ENCODE data around the gene MYOD1.

Gene MYOD1

DNA sequence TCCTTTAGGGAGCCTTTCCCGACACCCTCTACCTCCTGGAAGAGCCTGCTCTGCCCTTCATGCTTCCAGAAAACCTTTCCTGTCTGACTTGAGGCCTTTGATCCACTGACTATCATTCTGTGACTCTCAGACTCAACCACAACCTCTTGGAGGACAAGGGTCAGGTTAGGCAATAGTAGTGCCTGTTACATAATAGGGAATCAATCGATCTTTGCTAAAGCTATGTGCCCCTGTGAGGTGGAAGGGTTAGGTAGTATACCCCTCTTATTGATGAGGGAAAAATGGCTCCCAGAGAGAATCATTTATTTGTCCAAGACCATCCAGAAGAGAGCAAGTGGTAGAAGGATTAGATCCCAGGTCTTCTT lies 31.4 kb downstream of the MYOD1 start:
- no peak for DNase-seq (ENCODE audit: low read depth in 1 of 2, low spot score in 1 of 2)
- Histone ChIP-seq H3K27ac (replicated peaks) (no peak overlapping the region), H3K27me3 (ENCODE audit: insufficient read depth, poor library complexity, severe bottlenecking) (no peaks in the 10 kb centered on the region), H3K4me3 (replicated peaks; ENCODE audit: insufficient read depth, low read length) (no peak overlapping the region)
- TF ChIP-seq, protein P1, sequence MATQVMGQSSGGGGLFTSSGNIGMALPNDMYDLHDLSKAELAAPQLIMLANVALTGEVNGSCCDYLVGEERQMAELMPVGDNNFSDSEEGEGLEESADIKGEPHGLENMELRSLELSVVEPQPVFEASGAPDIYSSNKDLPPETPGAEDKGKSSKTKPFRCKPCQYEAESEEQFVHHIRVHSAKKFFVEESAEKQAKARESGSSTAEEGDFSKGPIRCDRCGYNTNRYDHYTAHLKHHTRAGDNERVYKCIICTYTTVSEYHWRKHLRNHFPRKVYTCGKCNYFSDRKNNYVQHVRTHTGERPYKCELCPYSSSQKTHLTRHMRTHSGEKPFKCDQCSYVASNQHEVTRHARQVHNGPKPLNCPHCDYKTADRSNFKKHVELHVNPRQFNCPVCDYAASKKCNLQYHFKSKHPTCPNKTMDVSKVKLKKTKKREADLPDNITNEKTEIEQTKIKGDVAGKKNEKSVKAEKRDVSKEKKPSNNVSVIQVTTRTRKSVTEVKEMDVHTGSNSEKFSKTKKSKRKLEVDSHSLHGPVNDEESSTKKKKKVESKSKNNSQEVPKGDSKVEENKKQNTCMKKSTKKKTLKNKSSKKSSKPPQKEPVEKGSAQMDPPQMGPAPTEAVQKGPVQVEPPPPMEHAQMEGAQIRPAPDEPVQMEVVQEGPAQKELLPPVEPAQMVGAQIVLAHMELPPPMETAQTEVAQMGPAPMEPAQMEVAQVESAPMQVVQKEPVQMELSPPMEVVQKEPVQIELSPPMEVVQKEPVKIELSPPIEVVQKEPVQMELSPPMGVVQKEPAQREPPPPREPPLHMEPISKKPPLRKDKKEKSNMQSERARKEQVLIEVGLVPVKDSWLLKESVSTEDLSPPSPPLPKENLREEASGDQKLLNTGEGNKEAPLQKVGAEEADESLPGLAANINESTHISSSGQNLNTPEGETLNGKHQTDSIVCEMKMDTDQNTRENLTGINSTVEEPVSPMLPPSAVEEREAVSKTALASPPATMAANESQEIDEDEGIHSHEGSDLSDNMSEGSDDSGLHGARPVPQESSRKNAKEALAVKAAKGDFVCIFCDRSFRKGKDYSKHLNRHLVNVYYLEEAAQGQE (IDR thresholded peaks at IDR 0.05; ENCODE audit: insufficient replicate concordance, low read depth), result no peak
- TF ChIP-seq GABPA (IDR thresholded peaks at IDR 0.05; ENCODE audit: low read depth) (no peak), POLR2AphosphoS5 (IDR thresholded peaks at IDR 0.05; ENCODE audit: low read depth) (no peak), SPI1 (IDR thresholded peaks at IDR 0.05; ENCODE audit: borderline replicate concordance, low read depth) (no peak)
- TF ChIP-seq, protein P2, sequence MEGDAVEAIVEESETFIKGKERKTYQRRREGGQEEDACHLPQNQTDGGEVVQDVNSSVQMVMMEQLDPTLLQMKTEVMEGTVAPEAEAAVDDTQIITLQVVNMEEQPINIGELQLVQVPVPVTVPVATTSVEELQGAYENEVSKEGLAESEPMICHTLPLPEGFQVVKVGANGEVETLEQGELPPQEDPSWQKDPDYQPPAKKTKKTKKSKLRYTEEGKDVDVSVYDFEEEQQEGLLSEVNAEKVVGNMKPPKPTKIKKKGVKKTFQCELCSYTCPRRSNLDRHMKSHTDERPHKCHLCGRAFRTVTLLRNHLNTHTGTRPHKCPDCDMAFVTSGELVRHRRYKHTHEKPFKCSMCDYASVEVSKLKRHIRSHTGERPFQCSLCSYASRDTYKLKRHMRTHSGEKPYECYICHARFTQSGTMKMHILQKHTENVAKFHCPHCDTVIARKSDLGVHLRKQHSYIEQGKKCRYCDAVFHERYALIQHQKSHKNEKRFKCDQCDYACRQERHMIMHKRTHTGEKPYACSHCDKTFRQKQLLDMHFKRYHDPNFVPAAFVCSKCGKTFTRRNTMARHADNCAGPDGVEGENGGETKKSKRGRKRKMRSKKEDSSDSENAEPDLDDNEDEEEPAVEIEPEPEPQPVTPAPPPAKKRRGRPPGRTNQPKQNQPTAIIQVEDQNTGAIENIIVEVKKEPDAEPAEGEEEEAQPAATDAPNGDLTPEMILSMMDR (IDR thresholded peaks at IDR 0.05; ENCODE audit: insufficient read depth, low read length), result no peak

DNA sequence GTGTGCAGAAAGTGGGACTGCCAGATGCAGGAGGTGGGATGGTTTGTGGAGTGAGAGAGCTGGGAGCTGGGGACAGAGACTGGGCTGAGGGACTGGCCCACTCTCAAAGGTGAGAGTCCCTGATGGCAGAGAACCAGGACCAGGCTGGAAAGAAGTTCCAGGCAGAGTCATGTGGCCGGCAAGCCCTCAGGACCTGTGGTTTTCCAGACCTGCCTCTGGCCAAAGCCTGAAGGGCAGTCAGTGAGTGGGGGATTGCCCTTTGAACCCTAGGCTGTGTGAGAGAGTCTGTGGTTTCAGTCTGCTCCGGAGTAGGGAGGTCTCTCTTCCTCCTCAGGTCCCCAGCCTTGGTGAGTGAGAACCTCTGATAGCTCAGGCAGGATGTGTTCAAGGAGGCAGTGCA lies 32.2 kb downstream of the MYOD1 start:
- Histone ChIP-seq H3K4me3 (replicated peaks; ENCODE audit: insufficient read depth, low read length) (no peak overlapping the region), H3K27me3 (ENCODE audit: insufficient read depth, poor library complexity, severe bottlenecking) (no peaks in the 10 kb centered on the region), H3K27ac (replicated peaks) (no peak overlapping the region)
- no peak for DNase-seq (ENCODE audit: low read depth in 1 of 2, low spot score in 1 of 2)
- TF ChIP-seq, protein P2 (IDR thresholded peaks at IDR 0.05; ENCODE audit: insufficient read depth, low read length), result no peak
- TF ChIP-seq, protein P1 (IDR thresholded peaks at IDR 0.05; ENCODE audit: insufficient replicate concordance, low read depth), result no peak
- no peak for TF ChIP-seq GABPA (IDR thresholded peaks at IDR 0.05; ENCODE audit: low read depth)

DNA sequence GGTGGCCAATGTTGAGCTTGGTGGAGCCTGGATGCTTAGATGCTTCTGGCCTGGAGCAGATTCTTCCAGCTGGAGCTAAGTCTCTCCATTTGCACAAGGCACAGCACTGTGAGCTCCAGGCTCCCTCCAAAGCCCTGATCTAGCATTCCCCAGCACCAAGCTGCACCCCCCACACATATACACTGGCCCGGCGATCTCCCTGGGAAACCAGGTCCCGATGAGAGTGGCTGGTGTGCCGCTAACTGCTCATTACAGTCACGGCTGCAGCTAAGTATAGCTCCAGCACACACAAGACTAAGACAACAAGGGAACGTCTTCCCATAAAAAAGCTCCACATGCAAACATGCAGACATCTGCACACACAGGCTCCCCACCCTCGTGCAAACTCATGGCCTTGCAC lies 32.8 kb downstream of the MYOD1 start:
- H3K4me3 ChIP-seq (replicated peaks; ENCODE audit: insufficient read depth, low read length), result no peak overlapping the region
- H3K27me3 ChIP-seq (ENCODE audit: insufficient read depth, poor library complexity, severe bottlenecking), result no peaks in the 10 kb centered on the region
- no peak for DNase-seq (ENCODE audit: low read depth in 1 of 2, low spot score in 1 of 2)
- no peak for TF ChIP-seq POLR2AphosphoS5 (IDR thresholded peaks at IDR 0.05; ENCODE audit: low read depth)
- TF ChIP-seq, protein P2 (IDR thresholded peaks at IDR 0.05; ENCODE audit: insufficient read depth, low read length), result no peak
- TF ChIP-seq SPI1 (IDR thresholded peaks at IDR 0.05; ENCODE audit: borderline replicate concordance, low read depth), result no peak
- TF ChIP-seq GABPA (IDR thresholded peaks at IDR 0.05; ENCODE audit: low read depth), result no peak
- TF ChIP-seq, protein P1 (IDR thresholded peaks at IDR 0.05; ENCODE audit: insufficient replicate concordance, low read depth), result no peak
- H3K27ac ChIP-seq (replicated peaks), result no peak overlapping the region
